SKM-1 (cell line): Measurements from ENCODE around the gene PMP22.
A peak's percentile ranks its signal among the peaks of the same experiment; 100 is the strongest.
"Not testable (repeated sequence)": the region's sequence is repeated elsewhere in the genome, so short reads cannot be mapped to it uniquely, and the experiment has no call there.

Experiments used
- DNase-seq: peaks from one replicate; lab custom pipeline; 2025; ENCODE audit not compliant: unreplicated experiment; lab: John Stamatoyannopoulos, UW

The PMP22 gene

GRCh38 chr17:15257258-15257788, 7.8 kb downstream of the PMP22 start:
- peak; percentile 35 for DNase-seq

- no peak for DNase-seq
These were observed 8.4 kb downstream of the PMP22 start for GRCh38 chr17:15256689-15257088.

GRCh38 chr17:15255713-15256454, 9.2 kb downstream of the PMP22 start:
- DNase-seq = no peak

- DNase-seq = no peak
These were observed 14.8 kb downstream of the PMP22 start for GRCh38 chr17:15250135-15250860.

- no peak for DNase-seq
These were observed 15.6 kb downstream of the PMP22 start for GRCh38 chr17:15249487-15249886.

DNA sequence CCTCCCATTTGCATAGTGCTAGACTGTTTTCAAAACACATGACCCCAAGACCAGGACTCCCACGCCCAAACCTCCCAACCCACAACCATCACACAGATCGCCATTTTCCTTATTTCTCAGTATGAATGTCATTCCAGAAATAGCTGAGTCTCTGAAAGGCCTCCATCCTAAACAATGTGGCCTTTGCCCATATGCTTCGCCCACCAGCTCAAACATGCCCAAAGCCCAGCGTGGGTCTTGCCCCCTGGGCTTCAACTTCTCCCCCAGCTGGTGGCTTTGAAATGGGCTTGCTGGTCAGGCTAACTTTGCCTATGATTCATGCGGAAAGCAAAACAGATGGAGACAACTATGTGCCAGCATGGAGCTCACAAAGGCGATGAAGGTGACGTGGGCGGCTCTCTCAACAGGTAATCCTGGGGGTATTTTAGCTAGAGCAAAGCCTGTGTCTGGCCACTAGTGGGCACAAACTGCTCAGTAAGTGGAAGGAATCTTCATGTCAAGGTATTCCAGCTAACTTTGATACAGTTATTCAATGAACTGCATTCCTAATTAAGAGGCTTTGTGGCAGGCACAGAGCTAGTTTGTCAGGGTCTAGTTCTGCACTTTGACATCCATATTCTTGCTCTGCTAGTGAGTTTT, 17.1 kb downstream of the PMP22 start:
- DNase-seq = no peak

GRCh38 chr17:15245054-15245453, 20.1 kb downstream of the PMP22 start:
- DNase-seq = no peak

DNA sequence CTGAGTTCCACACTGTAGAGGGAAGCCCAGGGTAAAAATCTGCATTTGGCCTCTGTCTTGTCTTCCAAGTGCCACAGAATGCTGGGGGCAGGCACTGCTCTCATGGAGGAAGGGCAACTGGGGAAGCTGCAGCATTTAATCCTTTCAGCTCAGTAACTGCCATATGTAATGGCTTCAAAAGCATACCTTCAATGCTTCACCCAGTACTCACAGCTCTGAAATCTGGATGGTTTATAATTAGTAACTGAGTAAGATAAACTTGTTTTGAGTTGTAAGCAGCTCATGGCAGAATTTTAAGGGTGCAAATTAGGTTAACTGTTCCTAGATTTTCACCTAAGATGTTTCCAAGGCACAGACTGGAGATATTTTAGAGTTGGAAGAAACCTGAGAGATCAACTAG, 24.5 kb downstream of the PMP22 start:
- no peak for DNase-seq

DNA sequence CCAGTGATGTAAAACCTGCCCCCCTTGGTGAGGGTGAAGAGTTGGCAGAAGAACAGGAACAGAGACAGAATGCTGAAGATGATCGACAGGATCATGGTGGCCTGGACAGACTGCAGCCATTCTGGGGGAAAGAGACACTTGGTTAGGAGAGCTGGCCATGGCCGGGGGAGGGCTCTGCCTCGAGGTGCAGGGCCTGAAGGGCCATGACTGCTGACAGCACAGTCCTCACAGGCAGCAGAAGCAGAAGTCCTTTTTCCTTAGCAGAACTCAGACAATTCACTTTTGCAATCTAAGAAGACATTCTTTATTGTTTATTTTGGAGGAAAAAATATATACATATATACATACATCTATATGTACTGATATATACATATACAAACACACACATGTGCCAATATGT, 25.6 kb downstream of the PMP22 start:
- no peak for DNase-seq

DNA sequence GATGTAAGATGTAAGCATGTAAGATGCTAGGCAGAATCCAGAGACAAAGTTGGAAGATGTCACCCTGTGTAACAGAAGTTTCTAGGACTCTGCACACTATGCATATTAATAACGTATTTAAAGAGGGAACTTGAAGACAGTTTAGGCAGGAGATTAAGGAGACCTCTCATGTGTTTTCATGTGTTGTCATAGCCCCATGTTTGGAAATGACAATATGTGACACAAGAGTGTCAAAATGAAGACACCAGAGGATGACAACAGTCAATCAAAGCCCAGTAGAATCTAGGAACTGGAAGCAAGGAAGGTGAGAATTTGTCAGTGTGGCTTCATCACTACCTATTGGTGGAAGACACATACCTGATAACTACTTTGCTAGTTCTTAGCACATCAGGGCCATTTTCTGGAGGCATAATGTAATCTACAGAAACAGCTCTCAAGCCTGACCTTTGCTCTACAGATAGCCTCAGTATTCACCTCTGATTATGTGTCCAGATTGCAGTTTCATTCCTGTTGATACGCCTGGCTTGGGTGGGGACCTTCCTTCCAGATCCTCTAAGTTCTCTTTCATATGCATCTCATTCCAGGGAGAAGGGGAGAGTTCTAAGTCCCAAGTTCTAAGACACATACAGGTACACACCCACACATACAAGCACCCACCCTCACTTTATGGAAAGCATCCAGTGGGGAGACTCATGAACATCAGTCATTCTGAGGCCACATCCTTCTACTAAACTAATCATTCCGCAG, 26.3 kb downstream of the PMP22 start:
- no peak for DNase-seq

DNA sequence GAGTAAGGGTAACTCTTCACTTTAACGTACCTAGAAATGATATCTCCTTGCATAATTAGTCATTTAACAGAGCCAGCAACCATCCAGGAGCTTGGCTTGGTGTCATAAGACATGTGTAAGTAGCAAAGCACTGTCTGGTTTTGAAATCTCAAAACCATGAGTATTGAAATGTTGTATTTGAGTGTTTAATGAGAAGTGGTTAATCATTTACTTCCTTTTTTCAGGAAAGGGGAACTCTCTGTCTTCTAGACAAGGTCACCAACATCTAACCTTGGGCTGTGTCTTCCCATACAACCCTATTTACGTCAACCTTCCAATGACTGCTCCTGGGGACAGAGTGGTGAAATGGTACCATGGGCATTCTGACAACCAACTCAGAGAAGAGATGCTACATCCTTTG, 27.1 kb downstream of the PMP22 start:
- no peak for DNase-seq

- no peak for DNase-seq
These were observed 28.1 kb downstream of the PMP22 start for GRCh38 chr17:15237106-15237425.

GRCh38 chr17:15236281-15237105, 28.6 kb downstream of the PMP22 start:
- DNase-seq = no peak

DNA sequence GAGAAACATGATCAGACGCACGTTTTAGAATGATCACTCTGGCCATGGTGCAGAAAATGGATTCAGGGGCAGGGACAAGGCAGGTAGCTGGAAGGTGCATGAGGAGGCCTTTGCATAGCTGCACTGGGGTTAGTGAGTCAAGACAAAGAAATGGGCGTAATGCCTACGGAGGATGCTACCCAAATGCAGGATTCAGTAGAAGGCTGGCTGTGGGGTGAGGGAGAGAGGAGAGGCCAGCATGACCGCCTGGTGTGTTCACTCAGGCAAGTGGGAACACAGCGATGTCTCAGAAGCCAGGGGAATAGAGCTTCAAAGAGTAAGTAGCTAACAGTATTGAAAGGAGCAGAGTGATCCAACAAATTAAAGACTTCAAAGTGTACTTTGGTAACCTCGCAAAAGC, 31.2 kb downstream of the PMP22 start:
- no peak for DNase-seq

DNA sequence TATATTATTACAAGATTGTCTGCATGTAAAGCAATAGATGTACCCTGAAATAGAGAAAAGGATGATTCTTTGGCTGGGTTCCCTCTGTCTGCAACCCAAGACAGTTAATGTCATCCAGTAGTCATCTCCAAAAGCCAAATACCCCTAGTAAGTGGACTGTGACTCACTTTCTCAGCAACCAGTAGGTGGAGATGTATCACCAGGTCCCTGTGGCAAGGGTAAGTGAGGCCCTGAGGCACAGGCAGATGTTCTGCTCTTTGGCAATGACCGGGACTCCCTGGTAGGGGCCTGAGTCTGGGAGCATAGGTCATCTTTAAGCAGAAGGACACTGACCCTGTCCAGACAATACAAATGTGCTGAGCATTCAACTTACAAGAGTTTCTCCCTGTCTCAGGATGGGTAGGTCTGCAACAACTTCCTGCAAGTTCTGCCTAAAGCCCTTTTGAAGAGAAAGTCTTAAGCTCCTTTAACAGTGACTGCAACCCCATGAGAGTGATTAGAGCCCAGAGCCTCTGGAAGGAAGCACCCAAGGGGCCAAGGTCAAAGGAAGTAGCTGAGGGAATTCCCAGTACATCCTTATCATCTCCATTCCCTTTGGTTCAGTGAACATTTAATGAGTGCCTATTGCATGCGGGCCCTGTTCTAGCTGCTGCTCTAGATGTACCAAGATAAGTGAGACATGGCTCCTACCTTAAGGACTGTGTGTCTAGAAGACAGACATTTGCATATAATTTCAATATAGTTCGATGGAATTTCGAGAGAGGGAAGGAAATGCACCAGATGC, 31.9 kb downstream of the PMP22 start:
- DNase-seq = no peak

DNA sequence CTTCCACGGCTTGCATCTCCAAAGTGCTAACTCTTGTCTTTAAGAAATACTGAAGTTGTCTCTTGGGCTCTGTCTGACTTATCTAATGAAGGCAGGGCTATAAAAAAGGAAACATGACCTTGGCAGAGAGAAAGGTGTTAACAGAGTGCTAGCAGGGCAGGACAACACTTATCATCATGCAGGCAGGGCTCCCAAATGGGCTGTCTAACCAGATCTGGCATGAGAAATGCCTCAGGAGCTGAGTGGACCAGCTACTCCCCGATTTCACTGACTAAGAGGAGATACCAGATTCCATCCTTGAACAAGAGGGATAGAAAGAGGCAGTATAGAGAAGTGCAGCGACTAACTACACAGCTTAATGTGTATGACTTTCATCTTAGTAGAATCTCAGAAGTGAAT, 32.6 kb downstream of the PMP22 start:
- no peak for DNase-seq

DNA sequence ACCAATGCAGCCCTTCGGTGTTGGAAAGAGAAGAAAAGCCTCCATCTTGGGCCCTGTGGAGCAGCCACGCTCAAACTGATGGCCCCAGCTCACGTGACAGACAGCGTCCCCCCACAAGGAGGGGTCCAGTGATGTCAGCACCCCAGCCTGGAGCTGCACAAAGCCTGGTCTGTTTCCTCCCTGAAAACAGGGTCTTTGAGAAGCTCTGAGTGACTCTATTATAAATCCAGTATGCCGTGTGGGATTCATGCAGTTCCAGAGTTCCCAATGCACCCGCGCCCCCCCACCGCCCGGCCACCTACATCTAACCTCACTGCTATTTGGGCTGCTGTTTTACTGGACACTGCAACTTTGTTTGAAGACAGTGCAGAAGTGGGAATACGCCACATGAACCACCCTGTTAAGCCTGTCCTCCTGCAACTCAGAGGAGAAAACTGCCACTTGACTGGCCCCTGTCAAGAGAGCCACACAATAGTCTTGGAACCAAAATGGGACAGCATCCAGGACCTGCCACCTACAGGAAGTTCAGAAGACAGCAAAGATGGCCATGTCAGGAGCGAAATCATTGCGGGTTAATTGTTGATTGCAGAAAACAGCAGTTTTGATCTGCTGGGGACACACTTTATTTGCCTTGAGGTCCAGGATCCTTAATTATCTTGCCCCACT, 33.1 kb downstream of the PMP22 start:
- no peak for DNase-seq

DNA sequence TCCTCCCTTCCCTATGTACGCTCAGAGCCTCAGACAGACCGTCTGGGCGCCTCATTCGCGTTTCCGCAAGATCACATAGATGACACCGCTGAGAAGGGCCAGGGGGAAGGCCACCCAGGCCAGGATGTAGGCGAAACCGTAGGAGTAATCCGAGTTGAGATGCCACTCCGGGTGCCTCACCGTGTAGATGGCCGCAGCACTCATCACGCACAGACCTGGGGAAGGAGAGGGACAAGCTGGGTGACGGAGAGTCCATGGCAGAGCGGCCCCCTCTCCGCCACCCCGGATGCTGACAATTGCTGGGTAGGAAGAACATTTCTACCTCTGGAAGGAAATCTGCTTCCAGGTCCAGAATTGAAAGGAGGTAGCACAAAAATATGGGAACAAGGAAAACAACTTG, 34.3 kb downstream of the PMP22 start:
- no peak for DNase-seq

DNA sequence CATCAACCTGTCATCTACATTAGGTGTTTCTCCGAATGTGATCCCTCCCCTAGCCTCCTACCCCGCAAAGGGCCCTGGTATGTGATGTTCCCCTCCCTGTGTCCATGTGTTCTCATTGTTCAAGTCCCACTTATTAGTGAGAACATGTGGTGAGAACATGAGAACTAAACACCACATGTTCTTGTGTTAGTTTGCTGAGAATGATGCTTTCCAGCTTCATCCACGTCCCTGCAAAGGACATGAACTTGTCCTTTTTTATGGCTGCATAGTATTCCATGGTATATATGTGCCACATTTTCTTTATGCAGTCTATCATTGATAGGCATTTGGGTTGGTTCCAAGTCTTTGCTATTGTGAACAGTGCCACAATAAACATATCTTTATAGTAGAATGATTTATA, 43.3 kb downstream of the PMP22 start:
- not testable (repeated sequence) for DNase-seq
